22Rv1 (cell line): ENCODE data around the gene ELF4.

Experiments used
- H3K27ac ChIP-seq: fragments of 450-650 bp; 2 replicates; pipeline ENCODE4 v1.5.1; 2017
- CTCF ChIP-seq: fragments of 450-650 bp; IDR thresholded peaks from 2 replicates; pipeline ENCODE4 v1.5.1; 2017; ENCODE audit warnings: mild to moderate bottlenecking
- ZFX ChIP-seq: fragments of 450-650 bp; IDR thresholded peaks from 2 replicates; pipeline ENCODE4 v1.6.1; 2017; ENCODE audit warnings: antibody characterized with exemption, borderline replicate concordance

The ELF4 gene

GRCh38 chrX:130055103-130055502 lies 55.2 kb downstream of the ELF4 start:
- TF ChIP-seq CTCF, result no peak
- TF ChIP-seq ZFX, result no peak
- no peak overlapping the region for H3K27ac ChIP-seq

GRCh38 chrX:130053236-130053635 lies 57.1 kb downstream of the ELF4 start:
- TF ChIP-seq ZFX (no peak), CTCF (no peak)
- H3K27ac ChIP-seq, result no peak overlapping the region

GRCh38 chrX:130051176-130051845 lies 59.0 kb downstream of the ELF4 start:
- H3K27ac ChIP-seq, result no peak overlapping the region
- TF ChIP-seq CTCF (no peak), ZFX (no peak)

- TF ChIP-seq ZFX, result no peak
- no peak for TF ChIP-seq CTCF
- no peak overlapping the region for H3K27ac ChIP-seq
Measured at GRCh38 chrX:130049821-130050220, 60.5 kb downstream of the ELF4 start.

- no peak for TF ChIP-seq ZFX
- TF ChIP-seq CTCF, result no peak
- no peak overlapping the region for H3K27ac ChIP-seq
Measured at GRCh38 chrX:130048686-130049222, 61.5 kb downstream of the ELF4 start.

GRCh38 chrX:130047416-130047815 lies 62.9 kb downstream of the ELF4 start:
- no peak for TF ChIP-seq ZFX
- no peak for TF ChIP-seq CTCF
- H3K27ac ChIP-seq, result no peak overlapping the region

DNA sequence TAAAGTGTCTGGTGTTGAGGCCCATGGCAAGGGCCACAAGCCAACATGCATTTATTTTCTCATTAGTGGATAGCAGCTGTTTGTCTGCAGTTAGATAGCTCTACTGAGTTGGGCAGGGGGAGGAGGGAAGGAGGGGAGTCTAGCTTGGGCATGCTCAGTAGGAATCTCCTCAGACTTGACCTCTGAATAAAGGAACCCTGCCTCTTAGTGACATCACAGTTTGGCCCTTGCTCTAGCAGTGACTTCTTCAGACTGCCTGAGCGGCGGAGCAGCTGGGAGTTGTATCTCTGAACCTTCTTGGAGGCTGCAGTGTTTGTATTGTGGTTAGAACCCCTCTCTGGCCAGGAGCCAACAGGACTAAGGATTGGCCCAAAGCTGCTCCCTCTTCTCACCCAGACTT lies 70.5 kb downstream of the ELF4 start:
- H3K27ac ChIP-seq, result no peak overlapping the region
- no peak for TF ChIP-seq ZFX
- TF ChIP-seq CTCF, result no peak
